ENCODE data around the gene CNTNAP2. TPM values are rescaled to one million over a fixed set of nuclear protein-coding genes. Genes with fewer than 3 reads are reported as not detected.

The CNTNAP2 gene
- total RNA-seq, 3 donors from 2014 or later (not counting 1 experiment from before 2014, with no cell fraction given), result 0.18 to 1.1 TPM; not detected in 1

DNA sequence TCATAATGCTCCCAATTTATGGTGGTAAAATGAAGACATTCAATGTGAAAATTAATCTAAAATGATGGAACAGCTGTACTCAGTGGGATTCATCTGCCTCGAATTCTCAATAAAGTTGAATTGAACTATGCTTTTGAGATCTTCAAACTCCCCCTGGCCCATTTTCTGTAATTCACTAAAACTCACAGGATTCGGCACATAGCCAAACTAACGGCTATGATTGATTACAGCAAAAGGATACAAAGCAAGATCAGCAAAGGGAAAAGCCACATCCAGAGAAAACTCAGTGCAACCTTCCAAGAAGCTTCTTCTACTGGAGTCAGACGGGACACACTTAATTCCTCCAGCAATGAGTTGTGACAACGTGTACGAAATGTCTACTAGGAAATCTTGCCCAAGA lies 307.5 kb downstream of the CNTNAP2 start:
- H3K9me3 ChIP-seq (ENCODE audit: control insufficient read depth, insufficient read depth, low read length), result peaks cover 5% of the 10 kb centered on the region
- ATAC-seq (no peak), DNase-seq (no peak)
- no peaks in the 10 kb centered on the region for H3K36me3 ChIP-seq (ENCODE audit: control insufficient read depth, insufficient read depth, low read length)
- H3K4me1 ChIP-seq (ENCODE audit: control insufficient read depth, insufficient read depth, low read length), result no peaks in the 10 kb centered on the region
- no peak overlapping the region for H3K27ac Mint-ChIP-seq
- H3K36me3 Mint-ChIP-seq, result peaks cover 7% of the 10 kb centered on the region
- H3K27me3 Mint-ChIP-seq (ENCODE audit: low read depth in 2 of 2), result no peaks in the 10 kb centered on the region
- no peaks in the 10 kb centered on the region for H3K27me3 ChIP-seq (ENCODE audit: control insufficient read depth, insufficient read depth, low read length)
- no peak overlapping the region for H3K4me3 Mint-ChIP-seq
- TF ChIP-seq, protein P1, sequence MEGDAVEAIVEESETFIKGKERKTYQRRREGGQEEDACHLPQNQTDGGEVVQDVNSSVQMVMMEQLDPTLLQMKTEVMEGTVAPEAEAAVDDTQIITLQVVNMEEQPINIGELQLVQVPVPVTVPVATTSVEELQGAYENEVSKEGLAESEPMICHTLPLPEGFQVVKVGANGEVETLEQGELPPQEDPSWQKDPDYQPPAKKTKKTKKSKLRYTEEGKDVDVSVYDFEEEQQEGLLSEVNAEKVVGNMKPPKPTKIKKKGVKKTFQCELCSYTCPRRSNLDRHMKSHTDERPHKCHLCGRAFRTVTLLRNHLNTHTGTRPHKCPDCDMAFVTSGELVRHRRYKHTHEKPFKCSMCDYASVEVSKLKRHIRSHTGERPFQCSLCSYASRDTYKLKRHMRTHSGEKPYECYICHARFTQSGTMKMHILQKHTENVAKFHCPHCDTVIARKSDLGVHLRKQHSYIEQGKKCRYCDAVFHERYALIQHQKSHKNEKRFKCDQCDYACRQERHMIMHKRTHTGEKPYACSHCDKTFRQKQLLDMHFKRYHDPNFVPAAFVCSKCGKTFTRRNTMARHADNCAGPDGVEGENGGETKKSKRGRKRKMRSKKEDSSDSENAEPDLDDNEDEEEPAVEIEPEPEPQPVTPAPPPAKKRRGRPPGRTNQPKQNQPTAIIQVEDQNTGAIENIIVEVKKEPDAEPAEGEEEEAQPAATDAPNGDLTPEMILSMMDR (IDR thresholded peaks at IDR 0.05), result no peak
- H3K9me3 Mint-ChIP-seq, result peaks cover 8% of the 10 kb centered on the region in 2 donors
- no peaks in the 10 kb centered on the region for H3K4me1 Mint-ChIP-seq
- WGBS (ENCODE audit: insufficient coverage), result 82% methylated on average over 6 of the region's 6 CpGs
- no peak overlapping the region for H3K27ac ChIP-seq (ENCODE audit: low read length)
- intact Hi-C loops (cut with micrococcal nuclease), result no loop called here
- no peak overlapping the region for H3K4me3 ChIP-seq (ENCODE audit: low read length)

DNA sequence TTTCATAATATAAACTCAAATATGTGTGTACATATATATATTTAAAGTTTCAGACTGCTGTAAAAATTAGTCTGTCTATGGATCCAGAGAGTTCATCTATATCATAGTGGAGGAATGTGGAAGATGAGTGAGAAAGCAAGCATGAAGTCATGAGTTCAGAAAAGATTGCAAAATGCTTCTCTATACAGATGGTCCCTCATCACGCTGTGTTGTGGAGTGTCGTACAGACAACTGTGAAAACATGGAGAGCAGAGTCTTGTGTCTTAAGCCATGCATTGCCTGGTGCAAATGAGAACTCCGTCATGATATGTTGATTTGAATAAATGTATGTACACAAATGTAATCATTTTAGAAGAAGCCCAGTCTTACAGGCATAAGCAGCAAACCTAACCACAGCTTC lies 316.9 kb downstream of the CNTNAP2 start:
- WGBS (ENCODE audit: insufficient coverage), result 83% methylated on average over 3 of the region's 3 CpGs
- H3K9me3 ChIP-seq (ENCODE audit: control insufficient read depth, insufficient read depth, low read length), result no peaks in the 10 kb centered on the region
- Mint-ChIP-seq H3K4me1 (no peaks in the 10 kb centered on the region), H3K36me3 (peaks cover 6% of the 10 kb centered on the region), H3K27ac (no peak overlapping the region), H3K9me3 (peaks cover 8 to 13% of the 10 kb centered on the region in 2 donors), H3K27me3 (ENCODE audit: low read depth in 2 of 2) (no peaks in the 10 kb centered on the region), H3K4me3 (no peak overlapping the region)
- H3K4me1 ChIP-seq (ENCODE audit: control insufficient read depth, insufficient read depth, low read length), result no peaks in the 10 kb centered on the region
- no peaks in the 10 kb centered on the region for H3K36me3 ChIP-seq (ENCODE audit: control insufficient read depth, insufficient read depth, low read length)
- intact Hi-C loops (cut with micrococcal nuclease), result no loop called here
- ATAC-seq (no peak), DNase-seq (no peak)
- no peak overlapping the region for H3K4me3 ChIP-seq (ENCODE audit: low read length)
- no peak overlapping the region for H3K27ac ChIP-seq (ENCODE audit: low read length)
- no peaks in the 10 kb centered on the region for H3K27me3 ChIP-seq (ENCODE audit: control insufficient read depth, insufficient read depth, low read length)
- TF ChIP-seq, protein P1 (IDR thresholded peaks at IDR 0.05), result no peak

DNA sequence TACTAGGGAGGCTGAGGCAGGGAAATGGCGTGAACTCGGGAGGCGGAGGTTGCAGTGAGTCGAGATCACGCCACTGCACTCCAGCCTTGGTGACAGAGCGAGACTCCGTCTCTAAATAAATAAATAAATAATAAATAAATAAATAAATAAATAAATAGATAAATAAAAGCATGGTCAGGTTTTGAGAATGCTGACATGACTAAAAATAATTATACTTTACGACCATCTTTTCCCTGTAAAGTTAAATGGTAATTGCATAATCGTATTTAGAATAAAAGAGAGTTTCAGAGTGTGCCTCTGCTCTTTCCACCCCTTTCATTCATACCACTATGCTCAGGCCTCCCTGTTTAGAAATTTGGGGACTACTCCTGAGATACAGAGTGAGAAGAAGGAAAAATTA lies 326.5 kb downstream of the CNTNAP2 start:
- Histone ChIP-seq H3K36me3 (ENCODE audit: control insufficient read depth, insufficient read depth, low read length) (no peaks in the 10 kb centered on the region), H3K4me3 (ENCODE audit: low read length) (no peak overlapping the region), H3K27me3 (ENCODE audit: control insufficient read depth, insufficient read depth, low read length) (no peaks in the 10 kb centered on the region), H3K27ac (ENCODE audit: low read length) (no peak overlapping the region), H3K4me1 (ENCODE audit: control insufficient read depth, insufficient read depth, low read length) (no peaks in the 10 kb centered on the region), H3K9me3 (ENCODE audit: control insufficient read depth, insufficient read depth, low read length) (peaks cover 2% of the 10 kb centered on the region)
- H3K9me3 Mint-ChIP-seq, result peaks cover 2 to 11% of the 10 kb centered on the region in 2 donors
- no peak overlapping the region for H3K4me3 Mint-ChIP-seq
- H3K36me3 Mint-ChIP-seq, result peaks cover 12% of the 10 kb centered on the region
- TF ChIP-seq, protein P1 (IDR thresholded peaks at IDR 0.05), result no peak
- WGBS (ENCODE audit: insufficient coverage), result 98% methylated on average over 3 of the region's 9 CpGs
- ATAC-seq (no peak), DNase-seq (no peak)
- H3K4me1 Mint-ChIP-seq, result no peaks in the 10 kb centered on the region
- intact Hi-C loops (cut with micrococcal nuclease), result no loop called here
- H3K27me3 Mint-ChIP-seq (ENCODE audit: low read depth in 2 of 2), result no peaks in the 10 kb centered on the region
- no peak overlapping the region for H3K27ac Mint-ChIP-seq

DNA sequence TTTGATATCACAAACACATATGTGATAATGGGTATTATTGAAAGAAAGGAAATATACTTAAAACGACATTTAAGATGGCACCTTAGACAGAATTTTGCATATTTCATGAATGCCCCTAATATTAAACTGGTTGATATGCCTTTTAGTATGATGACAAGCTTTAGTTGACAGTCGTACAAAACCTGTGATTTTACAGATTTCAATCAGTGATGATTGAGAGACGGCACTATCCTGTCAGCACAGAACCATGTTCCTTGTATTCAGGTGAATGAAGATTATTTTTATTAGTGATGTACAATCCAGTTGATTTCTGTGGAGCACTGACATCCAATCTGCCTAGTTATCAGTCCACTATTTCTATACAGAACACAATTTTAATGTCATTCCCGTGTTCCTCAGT lies 333.0 kb downstream of the CNTNAP2 start:
- Histone ChIP-seq H3K27ac (ENCODE audit: low read length) (no peak overlapping the region), H3K9me3 (ENCODE audit: control insufficient read depth, insufficient read depth, low read length) (no peaks in the 10 kb centered on the region), H3K4me1 (ENCODE audit: control insufficient read depth, insufficient read depth, low read length) (no peaks in the 10 kb centered on the region), H3K4me3 (ENCODE audit: low read length) (no peak overlapping the region), H3K36me3 (ENCODE audit: control insufficient read depth, insufficient read depth, low read length) (no peaks in the 10 kb centered on the region), H3K27me3 (ENCODE audit: control insufficient read depth, insufficient read depth, low read length) (no peaks in the 10 kb centered on the region)
- H3K4me1 Mint-ChIP-seq, result no peaks in the 10 kb centered on the region
- peaks cover 16 to 17% of the 10 kb centered on the region in 2 donors for H3K9me3 Mint-ChIP-seq
- intact Hi-C loops (cut with micrococcal nuclease), result no loop called here
- no peaks in the 10 kb centered on the region for H3K27me3 Mint-ChIP-seq (ENCODE audit: low read depth in 2 of 2)
- peaks cover 7% of the 10 kb centered on the region for H3K36me3 Mint-ChIP-seq
- no peak overlapping the region for H3K27ac Mint-ChIP-seq
- TF ChIP-seq, protein P1 (IDR thresholded peaks at IDR 0.05), result no peak
- ATAC-seq, result no peak
- no peak overlapping the region for H3K4me3 Mint-ChIP-seq
- WGBS (ENCODE audit: insufficient coverage), result 90% methylated on average over 3 of the region's 4 CpGs
- DNase-seq, result no peak

All from natural killer cell (primary cell).